WTC11 (cell line): Measurements from ENCODE around the gene PDPN. TPM values are rescaled to one million over a fixed set of nuclear protein-coding genes. Genes with fewer than 3 reads are reported as not detected.

Source experiments
- ATAC-seq: fragments of 200-7000 bp; cut with Tn5 transposase; 2 replicates; pipeline ENCODE4 v1.10.0; 2021; ENCODE audit warnings: mild to moderate bottlenecking, moderate library complexity
- CTCF ChIA-PET: fragments of 300-600 bp; sonication (Branson Sonifier 250); formaldehyde crosslinking; loops from one replicate; lab custom pipeline; 2021; ENCODE audit warnings: antibody characterized with exemption; lab: Charles Lee
- POLR2A ChIA-PET: fragments of 350-600 bp; sonication (Branson Sonifier 250); formaldehyde crosslinking; loops from one replicate; lab custom pipeline; 2021; ENCODE audit warnings: antibody characterized with exemption; lab: Charles Lee
- DNase-seq: peaks from one replicate; pipeline ENCODE4 v3.0.0; 2021; ENCODE audit warnings: low spot score
- H3K27ac Mint-ChIP-seq: 2 replicates; pipeline ENCODE4 v1.8.0; 2021; ENCODE audit warnings: mixed read lengths
- H3K27me3 Mint-ChIP-seq: 2 replicates; pipeline ENCODE4 v1.8.0; 2021; ENCODE audit warnings: low read depth, mild to moderate bottlenecking, moderate library complexity, mixed read lengths
- H3K36me3 Mint-ChIP-seq: 2 replicates; pipeline ENCODE4 v1.8.0; 2021; ENCODE audit warnings: mixed read lengths
- H3K4me1 Mint-ChIP-seq: 2 replicates; pipeline ENCODE4 v1.8.0; 2022; ENCODE audit warnings: mixed read lengths
- H3K4me3 Mint-ChIP-seq: 2 replicates; pipeline ENCODE4 v1.8.0; 2021; ENCODE audit warnings: mild to moderate bottlenecking, moderate library complexity, mixed read lengths
- H3K9me3 Mint-ChIP-seq: 2 replicates; pipeline ENCODE4 v1.8.0; 2021; ENCODE audit warnings: mixed read lengths
- ATF1 ChIP-seq: sonication (generic); formaldehyde crosslinking; IDR thresholded peaks from 2 replicates; pipeline ENCODE4 v1.8.1; 2023; ENCODE audit warnings: mild to moderate bottlenecking, moderate library complexity, missing genetic modification reagents
- CBFB ChIP-seq: sonication (generic); formaldehyde crosslinking; IDR thresholded peaks from 2 replicates; pipeline ENCODE4 v1.8.1; 2022; ENCODE audit warnings: mild to moderate bottlenecking, low read depth, missing genetic modification reagents
- CREM ChIP-seq: sonication (generic); formaldehyde crosslinking; IDR thresholded peaks from 2 replicates; pipeline ENCODE4 v1.8.1; 2022; ENCODE audit warnings: mild to moderate bottlenecking, missing genetic modification reagents, moderate library complexity
- FOXK1 ChIP-seq: sonication (generic); formaldehyde crosslinking; IDR thresholded peaks from 2 replicates; pipeline ENCODE4 v1.8.0; 2022; ENCODE audit warnings: mild to moderate bottlenecking, moderate library complexity, missing genetic modification reagents
- FOXP4 ChIP-seq: sonication (generic); formaldehyde crosslinking; IDR thresholded peaks from 2 replicates; pipeline ENCODE4 v1.8.0; 2022; ENCODE audit warnings: mild to moderate bottlenecking, missing genetic modification reagents
- KAT7 ChIP-seq: sonication (generic); formaldehyde crosslinking; IDR thresholded peaks from 2 replicates; pipeline ENCODE4 v1.8.1; 2023; ENCODE audit warnings: missing genetic modification reagents, mild to moderate bottlenecking, borderline replicate concordance
- MLX ChIP-seq: sonication (generic); formaldehyde crosslinking; IDR thresholded peaks from 2 replicates; pipeline ENCODE4 v1.8.1; 2023; ENCODE audit warnings: mild to moderate bottlenecking, missing genetic modification reagents, moderate library complexity
- NR1H2 ChIP-seq: sonication (generic); formaldehyde crosslinking; IDR thresholded peaks from 2 replicates; pipeline ENCODE4 v1.9.0; 2021; ENCODE audit warnings: mild to moderate bottlenecking, moderate library complexity, missing genetic modification reagents
- SMAD4 ChIP-seq: sonication (generic); formaldehyde crosslinking; IDR thresholded peaks from 2 replicates; pipeline ENCODE4 v1.8.0; 2022; ENCODE audit warnings: mild to moderate bottlenecking, missing genetic modification reagents
- SP1 ChIP-seq: sonication (generic); formaldehyde crosslinking; conservative IDR thresholded peaks from 2 replicates; pipeline ENCODE4 v1.8.1; 2022; ENCODE audit warnings: missing genetic modification reagents
- TEAD1 ChIP-seq: sonication (generic); formaldehyde crosslinking; IDR thresholded peaks from 2 replicates; pipeline ENCODE4 v1.8.0; 2022; ENCODE audit warnings: mild to moderate bottlenecking, missing genetic modification reagents
- ZBTB21 ChIP-seq: sonication (generic); formaldehyde crosslinking; IDR thresholded peaks from 2 replicates; pipeline ENCODE4 v1.8.1; 2023; ENCODE audit warnings: mild to moderate bottlenecking, missing genetic modification reagents, borderline replicate concordance
- ZNF232 ChIP-seq: sonication (generic); formaldehyde crosslinking; IDR thresholded peaks from 2 replicates; pipeline ENCODE4 v1.8.0; 2022; ENCODE audit warnings: mild to moderate bottlenecking, missing genetic modification reagents
- ZNF281 ChIP-seq: sonication (generic); formaldehyde crosslinking; IDR thresholded peaks from 2 replicates; pipeline ENCODE4 v1.8.0; 2023; ENCODE audit warnings: mild to moderate bottlenecking, missing genetic modification reagents
- total RNA-seq: library from RNA; stranded (reverse); gene quantifications from 3 replicates; pipeline ENCODE4 v1.2.3, GENCODE V29; 2021
- TF ChIP-seq, protein P1 (sequence below): fragments of 250-450 bp; sonication (Bioruptor Pico); IDR thresholded peaks from 2 replicates; pipeline ENCODE4 v1.9.0; 2021; ENCODE audit warnings: mild to moderate bottlenecking
- TF ChIP-seq, protein P2 (sequence below): fragments of 250-450 bp; sonication (Bioruptor Pico); IDR thresholded peaks from 2 replicates; pipeline ENCODE4 v1.8.0; 2021; ENCODE audit warnings: mild to moderate bottlenecking

The PDPN gene
- total RNA-seq, 1 experiment from 2014 or later: 158 TPM

DNA sequence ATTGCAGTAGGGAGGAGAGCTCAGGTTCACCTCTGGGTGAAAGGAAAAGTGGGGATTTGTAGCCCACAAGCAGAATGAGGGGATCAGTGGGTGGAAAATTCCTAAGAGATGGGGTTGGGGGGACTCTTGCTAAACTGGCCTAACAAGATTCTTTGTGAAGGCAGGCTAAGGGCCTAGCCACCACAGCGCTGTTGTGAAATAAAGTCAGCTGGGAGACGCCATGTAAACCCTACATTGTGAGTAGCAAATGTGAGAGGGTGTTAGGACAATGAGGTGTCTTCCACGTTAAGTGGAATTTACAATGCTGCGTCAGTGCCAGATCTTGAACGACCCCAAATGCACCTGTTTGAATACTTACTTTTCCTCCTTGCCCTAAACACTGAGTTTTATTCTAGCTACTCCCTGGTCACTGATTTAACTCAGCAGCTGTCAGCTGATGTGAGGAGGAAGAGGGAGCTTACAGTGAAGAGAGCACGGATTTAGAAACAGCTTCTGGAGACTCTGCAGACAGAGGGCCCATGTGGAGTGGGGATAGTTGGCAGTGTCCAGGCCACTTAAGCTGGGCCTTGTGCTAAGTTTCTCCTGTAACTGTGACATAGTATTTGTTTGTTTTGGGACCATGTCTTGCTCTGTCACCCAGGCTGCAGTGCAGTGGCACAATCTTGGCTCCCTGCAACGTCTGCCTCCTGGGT lies 17.3 kb downstream of the PDPN start:
- H3K36me3 Mint-ChIP-seq: peaks cover 17% of the 10 kb centered on the region
- H3K4me1 Mint-ChIP-seq: peaks cover 52% of the 10 kb centered on the region
- POLR2A ChIA-PET: no interaction called here
- peak overlapping the region; percentile 90 for H3K27ac Mint-ChIP-seq
- H3K27me3 Mint-ChIP-seq: no peaks in the 10 kb centered on the region
- H3K4me3 Mint-ChIP-seq: no peak overlapping the region
- H3K9me3 Mint-ChIP-seq: no peaks in the 10 kb centered on the region
- TF ChIP-seq SMAD4 (CRISPR knock-in tag) (no peak), KAT7 (CRISPR knock-in tag) (no peak), FOXK1 (CRISPR knock-in tag) (no peak), ZNF281 (CRISPR knock-in tag) (no peak), SP1 (CRISPR knock-in tag) (no peak), CBFB (no peak), TEAD1 (no peak)
- no peak for DNase-seq
- CTCF ChIA-PET: interaction anchor here (1.2 kb wide), 1 partner anchor 30 kb away, joined by 3 read pairs; no protein-coding TSS in a partner anchor
- ATAC-seq: peak; percentile 43; the same call in 1 of the 2 replicates

DNA sequence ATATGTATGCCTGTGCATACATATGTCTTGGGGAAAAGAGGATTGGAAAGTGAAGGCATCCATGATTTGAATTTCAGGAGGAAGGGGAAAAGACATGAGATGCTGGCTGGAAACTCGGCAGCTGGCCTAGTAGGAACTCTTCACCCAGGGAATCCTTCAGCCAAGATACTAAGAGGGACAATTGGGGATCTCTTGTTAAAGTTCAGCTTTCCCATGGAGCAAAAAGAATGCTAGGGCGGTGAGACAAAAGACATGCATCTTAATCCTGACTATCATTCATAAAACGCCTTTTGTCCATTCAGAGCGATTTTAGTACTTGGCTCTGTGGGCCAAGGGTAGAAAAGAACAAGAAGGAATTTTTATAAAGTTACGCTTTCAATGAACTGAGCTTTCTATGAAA lies 20.5 kb downstream of the PDPN start:
- ATAC-seq (no peak), DNase-seq (no peak)
- Mint-ChIP-seq H3K27ac (peak overlapping the region; percentile 73), H3K4me3 (no peak overlapping the region), H3K27me3 (no peaks in the 10 kb centered on the region), H3K9me3 (no peaks in the 10 kb centered on the region), H3K36me3 (peaks cover 28% of the 10 kb centered on the region), H3K4me1 (peaks cover 47% of the 10 kb centered on the region)
- no peak for TF ChIP-seq FOXP4 (CRISPR knock-in tag)
- TF ChIP-seq, protein P1, sequence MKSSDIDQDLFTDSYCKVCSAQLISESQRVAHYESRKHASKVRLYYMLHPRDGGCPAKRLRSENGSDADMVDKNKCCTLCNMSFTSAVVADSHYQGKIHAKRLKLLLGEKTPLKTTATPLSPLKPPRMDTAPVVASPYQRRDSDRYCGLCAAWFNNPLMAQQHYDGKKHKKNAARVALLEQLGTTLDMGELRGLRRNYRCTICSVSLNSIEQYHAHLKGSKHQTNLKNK (CRISPR knock-in tag): no peak
- no peak for TF ChIP-seq MLX (CRISPR knock-in tag)
- POLR2A ChIA-PET: interaction anchor here (1.1 kb wide), 1 partner anchor 10 kb away, joined by 3 read pairs; no protein-coding TSS in a partner anchor
- CTCF ChIA-PET: interaction anchor here (0.9 kb wide), 1 partner anchor 87 kb away, joined by 3 read pairs; no protein-coding TSS in a partner anchor

DNA sequence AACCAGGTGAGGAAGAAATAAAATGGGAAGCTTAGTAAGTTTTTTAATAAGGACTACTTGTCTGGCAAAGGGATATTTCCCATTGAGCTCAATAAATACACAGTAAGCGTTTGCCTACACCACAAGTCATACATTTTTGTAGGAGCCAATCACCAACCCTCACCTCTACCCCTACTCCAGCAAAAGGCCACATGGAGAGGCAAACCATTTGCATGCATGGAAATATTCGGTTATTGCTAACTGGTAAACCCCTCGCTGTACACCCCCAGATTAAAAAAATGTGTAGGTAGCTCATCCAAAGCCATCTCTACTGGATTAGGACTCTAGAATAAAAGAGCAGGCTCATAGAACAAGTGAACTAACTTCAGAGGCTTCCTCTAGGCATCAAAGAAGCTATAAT lies 21.1 kb downstream of the PDPN start:
- Mint-ChIP-seq H3K27me3 (no peaks in the 10 kb centered on the region), H3K36me3 (peaks cover 33% of the 10 kb centered on the region), H3K9me3 (no peaks in the 10 kb centered on the region), H3K4me3 (no peak overlapping the region), H3K4me1 (peaks cover 44% of the 10 kb centered on the region), H3K27ac (no peak overlapping the region)
- ATAC-seq (no peak), DNase-seq (no peak)
- ChIA-PET CTCF (interaction anchor here (0.9 kb wide), 1 partner anchor 88 kb away, joined by 3 read pairs; no protein-coding TSS in a partner anchor), POLR2A (interaction anchor here (1.1 kb wide), 1 partner anchor 10 kb away, joined by 3 read pairs; no protein-coding TSS in a partner anchor)
- no peak for TF ChIP-seq NR1H2 (CRISPR knock-in tag)
- no peak for TF ChIP-seq CREM (CRISPR knock-in tag)
- no peak for TF ChIP-seq ATF1 (CRISPR knock-in tag)
- TF ChIP-seq, protein P2, sequence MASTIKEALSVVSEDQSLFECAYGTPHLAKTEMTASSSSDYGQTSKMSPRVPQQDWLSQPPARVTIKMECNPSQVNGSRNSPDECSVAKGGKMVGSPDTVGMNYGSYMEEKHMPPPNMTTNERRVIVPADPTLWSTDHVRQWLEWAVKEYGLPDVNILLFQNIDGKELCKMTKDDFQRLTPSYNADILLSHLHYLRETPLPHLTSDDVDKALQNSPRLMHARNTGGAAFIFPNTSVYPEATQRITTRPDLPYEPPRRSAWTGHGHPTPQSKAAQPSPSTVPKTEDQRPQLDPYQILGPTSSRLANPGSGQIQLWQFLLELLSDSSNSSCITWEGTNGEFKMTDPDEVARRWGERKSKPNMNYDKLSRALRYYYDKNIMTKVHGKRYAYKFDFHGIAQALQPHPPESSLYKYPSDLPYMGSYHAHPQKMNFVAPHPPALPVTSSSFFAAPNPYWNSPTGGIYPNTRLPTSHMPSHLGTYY (CRISPR knock-in tag): no peak
- no peak for TF ChIP-seq ZBTB21 (CRISPR knock-in tag)
- no peak for TF ChIP-seq ZNF232 (CRISPR knock-in tag)
